Uterus (tissue), 2 donors: Measurements from ENCODE around the gene SLX4IP.

Source experiments
- POLR2A ChIP-seq, 2 donors: fragments of 450-650 bp; IDR thresholded peaks; one replicate each; pipeline ENCODE4 v1.6.1; 2016; ENCODE audit warnings: antibody characterized with exemption in 2 of 2, mild to moderate bottlenecking in 1 of 2, moderate library complexity in 1 of 2
- TF ChIP-seq, protein P1 (sequence below), 4 experiments: fragments of 200-600 bp in 2 of 4; fragments of 450-650 bp in 2 of 4; sonication (generic) in 2 of 4; IDR thresholded peaks; one replicate each; pipeline ENCODE4 v1.5.1; 2016 to 2019; ENCODE audit warnings: antibody characterized with exemption in 4 of 4, mild to moderate bottlenecking in 2 of 4, moderate library complexity in 1 of 4

GRCh38 chr20:10404023-10404628 lies 31.0 kb upstream of the SLX4IP start:
- TF ChIP-seq, protein P1, sequence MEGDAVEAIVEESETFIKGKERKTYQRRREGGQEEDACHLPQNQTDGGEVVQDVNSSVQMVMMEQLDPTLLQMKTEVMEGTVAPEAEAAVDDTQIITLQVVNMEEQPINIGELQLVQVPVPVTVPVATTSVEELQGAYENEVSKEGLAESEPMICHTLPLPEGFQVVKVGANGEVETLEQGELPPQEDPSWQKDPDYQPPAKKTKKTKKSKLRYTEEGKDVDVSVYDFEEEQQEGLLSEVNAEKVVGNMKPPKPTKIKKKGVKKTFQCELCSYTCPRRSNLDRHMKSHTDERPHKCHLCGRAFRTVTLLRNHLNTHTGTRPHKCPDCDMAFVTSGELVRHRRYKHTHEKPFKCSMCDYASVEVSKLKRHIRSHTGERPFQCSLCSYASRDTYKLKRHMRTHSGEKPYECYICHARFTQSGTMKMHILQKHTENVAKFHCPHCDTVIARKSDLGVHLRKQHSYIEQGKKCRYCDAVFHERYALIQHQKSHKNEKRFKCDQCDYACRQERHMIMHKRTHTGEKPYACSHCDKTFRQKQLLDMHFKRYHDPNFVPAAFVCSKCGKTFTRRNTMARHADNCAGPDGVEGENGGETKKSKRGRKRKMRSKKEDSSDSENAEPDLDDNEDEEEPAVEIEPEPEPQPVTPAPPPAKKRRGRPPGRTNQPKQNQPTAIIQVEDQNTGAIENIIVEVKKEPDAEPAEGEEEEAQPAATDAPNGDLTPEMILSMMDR (IDR thresholded peaks at IDR 0.05): no peak
- no peak for TF ChIP-seq POLR2A (IDR thresholded peaks at IDR 0.05)
